ENCODE measurements around the gene AOPEP. TPM values are rescaled to one million over a fixed set of nuclear protein-coding genes. Genes with fewer than 3 reads are reported as not detected.

The AOPEP gene
- total and polyA plus RNA-seq, 2 donors (not counting 3 experiments of a cell fraction or from before 2014, with no cell fraction given), result 20.2 to 41.6 TPM

DNA sequence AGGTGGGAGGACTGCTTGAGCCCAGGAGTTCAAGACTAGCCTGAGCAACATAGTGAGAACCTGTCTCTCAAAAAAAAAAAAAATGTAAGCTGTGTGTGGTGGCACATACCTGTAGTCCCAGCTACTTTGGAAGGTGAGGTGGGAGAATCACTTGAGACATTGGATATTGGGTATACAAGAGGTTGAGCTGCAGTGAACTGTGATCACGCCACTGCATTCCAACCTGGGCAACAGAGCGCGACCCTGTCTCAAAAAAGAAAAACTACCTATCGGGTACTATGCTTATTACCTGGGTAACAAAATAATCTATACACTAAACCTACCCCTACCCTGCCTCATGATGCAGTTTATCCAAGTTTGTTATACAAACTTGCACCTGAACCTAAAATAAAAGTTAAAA is 64.9 kb downstream of the AOPEP start:
- Histone ChIP-seq H3K4me3 (replicated peaks in 1 of 3; ENCODE audit: insufficient read depth in 1 of 3, low read depth in 1 of 3, low read length in 3 of 3) (no peak overlapping the region), H3K36me3 (ENCODE audit: control insufficient read depth in 2 of 2, extremely low read depth in 1 of 2, insufficient read depth in 2 of 2, low read length in 2 of 2) (no peaks in the 10 kb centered on the region), H3K4me1 (ENCODE audit: control insufficient read depth, extremely low read depth, insufficient read depth, low read length) (peaks cover 12% of the 10 kb centered on the region), H3K27me3 (ENCODE audit: control insufficient read depth in 2 of 2, insufficient read depth in 2 of 2, low read length in 2 of 2) (no peaks in the 10 kb centered on the region), H3K27ac (ENCODE audit: insufficient read depth, low read depth, low read length) (no peak overlapping the region), H3K79me2 (ENCODE audit: control insufficient read depth, insufficient read depth, low read length) (no peaks in the 10 kb centered on the region), H3K9me3 (replicated peaks; ENCODE audit: control insufficient read depth, insufficient read depth, low read length) (no peaks in the 10 kb centered on the region), H3K9ac (replicated peaks; ENCODE audit: extremely low read depth, insufficient read depth, low read length) (no peak overlapping the region), H2AFZ (ENCODE audit: low read depth, low read length) (no peak overlapping the region), H3K9me1 (replicated peaks; ENCODE audit: control insufficient read depth, extremely low read depth, insufficient read depth, low read length) (no peaks in the 10 kb centered on the region), H4K20me1 (replicated peaks; ENCODE audit: control insufficient read depth, extremely low read depth, insufficient read depth, low read length) (no peaks in the 10 kb centered on the region), H3K4me2 (ENCODE audit: insufficient read depth, low read length) (no peak overlapping the region)
- no peak for FAIRE-seq
- DNase-seq (ENCODE audit: low read depth, low spot score), result no peak
- dilution Hi-C loops (cut with MboI; ENCODE audit: extremely low pct_ligation_motif_present, low sequenced_read_pairs), result no loop called here
- intact Hi-C loops (cut with micrococcal nuclease), result no loop called here
- POLR2A ChIA-PET, result no interaction called here
- BruUV-seq (replicated peaks), result no TSS peak
- no peak for TF ChIP-seq GATA2 (IDR thresholded peaks at IDR 0.05; ENCODE audit: insufficient read depth, insufficient read length, low read depth, low read length)
- no peak for TF ChIP-seq EZH2 (IDR thresholded peaks at IDR 0.05; ENCODE audit: borderline replicate concordance, low read depth, low read length, severe bottlenecking)
- TF ChIP-seq FOS (IDR thresholded peaks at IDR 0.05; ENCODE audit: borderline replicate concordance, insufficient read depth, low read length), result no peak
- TF ChIP-seq POLR2AphosphoS5 (IDR thresholded peaks at IDR 0.05; ENCODE audit: insufficient read depth, low read depth, low read length), result no peak
- no peak for TF ChIP-seq POLR2A (IDR thresholded peaks at IDR 0.05; ENCODE audit: low read depth, low read length)
- TF ChIP-seq JUN (IDR thresholded peaks at IDR 0.05; ENCODE audit: borderline replicate concordance, insufficient read depth, insufficient read length, low read depth), result no peak
- TF ChIP-seq, protein P1, sequence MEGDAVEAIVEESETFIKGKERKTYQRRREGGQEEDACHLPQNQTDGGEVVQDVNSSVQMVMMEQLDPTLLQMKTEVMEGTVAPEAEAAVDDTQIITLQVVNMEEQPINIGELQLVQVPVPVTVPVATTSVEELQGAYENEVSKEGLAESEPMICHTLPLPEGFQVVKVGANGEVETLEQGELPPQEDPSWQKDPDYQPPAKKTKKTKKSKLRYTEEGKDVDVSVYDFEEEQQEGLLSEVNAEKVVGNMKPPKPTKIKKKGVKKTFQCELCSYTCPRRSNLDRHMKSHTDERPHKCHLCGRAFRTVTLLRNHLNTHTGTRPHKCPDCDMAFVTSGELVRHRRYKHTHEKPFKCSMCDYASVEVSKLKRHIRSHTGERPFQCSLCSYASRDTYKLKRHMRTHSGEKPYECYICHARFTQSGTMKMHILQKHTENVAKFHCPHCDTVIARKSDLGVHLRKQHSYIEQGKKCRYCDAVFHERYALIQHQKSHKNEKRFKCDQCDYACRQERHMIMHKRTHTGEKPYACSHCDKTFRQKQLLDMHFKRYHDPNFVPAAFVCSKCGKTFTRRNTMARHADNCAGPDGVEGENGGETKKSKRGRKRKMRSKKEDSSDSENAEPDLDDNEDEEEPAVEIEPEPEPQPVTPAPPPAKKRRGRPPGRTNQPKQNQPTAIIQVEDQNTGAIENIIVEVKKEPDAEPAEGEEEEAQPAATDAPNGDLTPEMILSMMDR (IDR thresholded peaks at IDR 0.05; ENCODE audit: extremely low read depth in 1 of 2, insufficient read depth in 1 of 2, low read depth in 1 of 2, low read length in 2 of 2), result no peak
- CTCF ChIA-PET, result interaction anchor here (1.6 to 1.7 kb wide), 2 partner anchors 8 to 234 kb away, joined by 3 to 4 read pairs; no protein-coding TSS in a partner anchor

Measured in endothelial cell of umbilical vein (primary cell).